GM06990 (cell line): Measurements from ENCODE around the gene CUL5.
A peak's percentile ranks its signal among the peaks of the same experiment; 100 is the strongest.
"Not testable (repeated sequence)": the region's sequence is repeated elsewhere in the genome, so short reads cannot be mapped to it uniquely, and the experiment has no call there.

ENCODE experiments used
- DNase-seq: peaks from one replicate; pipeline ENCODE4 v3.0.0-alpha.2; 2011; ENCODE audit not compliant: insufficient read length; ENCODE audit errors: extremely low read depth
- H3K27me3 ChIP-seq: replicated peaks from 2 replicates; pipeline ENCODE4 v1.6.0; 2011; ENCODE audit warnings: low read length; ENCODE audit not compliant: control insufficient read depth, insufficient read depth
- H3K36me3 ChIP-seq: 2 replicates; pipeline ENCODE4 v1.5.1; 2011; ENCODE audit warnings: low read length; ENCODE audit not compliant: control insufficient read depth, insufficient read depth
- H3K4me3 ChIP-seq: replicated peaks from 2 replicates; pipeline ENCODE4 v1.5.1; 2011; ENCODE audit warnings: low read depth, mild to moderate bottlenecking, control low read depth, low read length
- TF ChIP-seq, protein P1 (sequence below): IDR thresholded peaks from 2 replicates; pipeline ENCODE4 v1.5.1; 2011; ENCODE audit warnings: low read length, control low read depth, mild to moderate bottlenecking, inconsistent platforms; ENCODE audit not compliant: insufficient read depth, poor library complexity, severe bottlenecking

The CUL5 gene

DNA sequence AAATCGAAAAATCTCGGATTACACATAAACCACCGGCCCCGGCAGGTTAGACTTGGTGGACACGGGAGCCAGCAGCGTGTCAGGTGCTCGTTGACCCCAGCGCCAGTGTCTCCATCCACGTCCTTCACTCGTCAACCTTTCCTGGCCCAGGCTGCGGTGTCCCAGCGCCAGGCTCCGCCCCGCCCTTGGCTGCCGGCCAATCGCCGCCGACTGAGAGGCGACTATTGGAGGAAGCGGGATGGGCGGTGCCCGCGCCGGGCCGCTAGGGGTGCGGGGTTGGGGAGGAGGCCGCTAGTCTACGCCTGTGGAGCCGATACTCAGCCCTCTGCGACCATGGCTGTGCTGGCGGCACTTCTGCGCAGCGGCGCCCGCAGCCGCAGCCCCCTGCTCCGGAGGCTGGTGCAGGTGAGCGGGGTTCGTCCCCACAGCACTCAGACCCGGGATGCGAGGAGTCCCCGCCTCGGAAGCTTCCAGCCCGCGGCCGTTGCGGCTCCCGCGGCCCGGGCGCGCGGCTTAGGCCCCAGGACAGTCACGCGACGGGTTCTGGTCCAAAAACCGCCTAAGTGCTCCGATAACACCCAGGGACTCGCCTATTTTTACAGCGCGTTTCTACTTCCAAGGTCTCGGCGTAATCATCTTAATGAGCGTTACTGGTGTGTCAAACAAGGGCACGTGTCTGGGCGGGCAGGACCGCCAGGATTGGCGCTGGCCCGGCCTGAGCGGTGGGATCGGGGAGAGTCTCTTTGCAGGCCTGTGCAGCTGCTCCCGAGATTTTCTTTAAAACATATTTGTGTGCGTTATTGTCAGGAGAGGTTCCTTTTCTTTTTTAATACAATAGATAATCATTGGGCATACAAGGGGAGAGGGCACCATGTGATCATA, 112.8 kb downstream of the CUL5 start, which contains the start of gene ACAT1:
Gene ACAT1 (plus strand): TSS at position 294 of the 882 bp plus-strand sequence. CDS start 40 bp downstream, at position 334.
- Histone ChIP-seq H3K4me3 (peak within 1 kb of the TSS; percentile 86), H3K36me3 (no peaks in the 10 kb centered on the region), H3K27me3 (no peaks in the 10 kb centered on the region)
- DNase-seq, result peak; percentile 98
- TF ChIP-seq, protein P1, sequence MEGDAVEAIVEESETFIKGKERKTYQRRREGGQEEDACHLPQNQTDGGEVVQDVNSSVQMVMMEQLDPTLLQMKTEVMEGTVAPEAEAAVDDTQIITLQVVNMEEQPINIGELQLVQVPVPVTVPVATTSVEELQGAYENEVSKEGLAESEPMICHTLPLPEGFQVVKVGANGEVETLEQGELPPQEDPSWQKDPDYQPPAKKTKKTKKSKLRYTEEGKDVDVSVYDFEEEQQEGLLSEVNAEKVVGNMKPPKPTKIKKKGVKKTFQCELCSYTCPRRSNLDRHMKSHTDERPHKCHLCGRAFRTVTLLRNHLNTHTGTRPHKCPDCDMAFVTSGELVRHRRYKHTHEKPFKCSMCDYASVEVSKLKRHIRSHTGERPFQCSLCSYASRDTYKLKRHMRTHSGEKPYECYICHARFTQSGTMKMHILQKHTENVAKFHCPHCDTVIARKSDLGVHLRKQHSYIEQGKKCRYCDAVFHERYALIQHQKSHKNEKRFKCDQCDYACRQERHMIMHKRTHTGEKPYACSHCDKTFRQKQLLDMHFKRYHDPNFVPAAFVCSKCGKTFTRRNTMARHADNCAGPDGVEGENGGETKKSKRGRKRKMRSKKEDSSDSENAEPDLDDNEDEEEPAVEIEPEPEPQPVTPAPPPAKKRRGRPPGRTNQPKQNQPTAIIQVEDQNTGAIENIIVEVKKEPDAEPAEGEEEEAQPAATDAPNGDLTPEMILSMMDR, result peak; percentile 26

DNA sequence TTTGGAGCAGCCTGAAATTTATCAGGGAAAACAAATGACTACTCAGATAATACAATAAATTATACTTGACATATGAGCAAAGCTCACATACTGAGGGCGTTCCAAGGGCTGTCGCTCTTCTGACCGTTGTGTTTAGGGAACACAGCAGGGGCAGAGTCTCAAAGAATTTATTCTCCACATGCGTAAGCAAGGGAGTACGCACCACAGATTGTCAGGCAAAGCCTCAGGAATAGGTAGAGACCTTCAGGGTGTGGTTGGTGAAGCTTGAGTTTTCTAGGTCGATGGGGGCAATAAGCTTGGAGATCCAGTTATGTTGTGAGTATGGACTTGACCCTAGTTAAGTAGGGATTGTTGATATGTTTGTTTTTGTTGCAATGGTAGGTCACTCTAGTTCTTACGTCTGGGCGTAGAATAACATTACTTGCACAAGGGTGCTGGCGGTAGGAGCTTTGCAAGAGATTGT, 113.5 kb downstream of the CUL5 start:
- Histone ChIP-seq H3K36me3 (no peaks in the 10 kb centered on the region), H3K4me3 (peak overlapping the region; percentile 86), H3K27me3 (no peaks in the 10 kb centered on the region)
- TF ChIP-seq, protein P1, result no peak
- DNase-seq, result no peak

DNA sequence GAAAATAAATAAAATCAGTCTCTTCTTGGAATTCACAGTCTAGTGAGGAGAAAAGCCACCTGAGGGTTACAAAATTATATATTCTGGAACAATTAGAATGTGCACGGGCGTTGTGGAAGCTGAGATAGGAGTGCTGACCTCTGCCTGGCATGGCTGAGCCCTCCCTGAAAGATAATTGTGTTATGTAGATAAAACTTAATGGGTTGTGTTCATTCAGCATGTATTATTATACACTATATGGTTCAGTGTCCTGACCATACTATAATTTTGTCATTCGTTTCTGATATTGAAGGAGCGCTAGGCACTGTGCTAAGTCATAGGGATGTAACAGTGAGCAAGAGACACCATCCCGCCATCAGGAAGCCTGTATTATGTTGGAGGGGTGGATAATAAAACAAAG, 116.4 kb downstream of the CUL5 start:
- H3K4me3 ChIP-seq, result no peak overlapping the region
- H3K36me3 ChIP-seq, result no peaks in the 10 kb centered on the region; the same call in 1 of the 2 replicates
- no peaks in the 10 kb centered on the region for H3K27me3 ChIP-seq
- no peak for DNase-seq
- TF ChIP-seq, protein P1, result no peak

DNA sequence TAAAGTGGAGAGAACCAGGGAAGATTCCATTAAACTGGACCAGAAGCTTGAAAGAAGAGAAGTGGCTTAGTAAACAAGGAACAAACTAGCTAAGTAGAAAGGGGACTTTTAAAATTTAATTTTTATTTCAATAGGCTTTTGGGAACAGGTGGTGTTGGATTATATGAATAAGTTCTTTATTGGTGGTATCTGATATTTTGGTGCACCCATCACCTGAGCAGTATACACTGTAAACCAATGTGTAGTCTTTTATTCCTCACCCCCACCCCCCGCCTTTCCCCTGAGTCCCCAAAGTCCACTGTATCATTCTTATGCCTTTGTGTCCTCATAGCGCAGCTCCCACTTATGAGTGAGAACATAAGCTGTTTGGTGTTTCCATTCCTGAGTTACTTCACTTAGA, 120.1 kb downstream of the CUL5 start:
- no peaks in the 10 kb centered on the region for H3K27me3 ChIP-seq
- no peak overlapping the region for H3K4me3 ChIP-seq
- no peaks in the 10 kb centered on the region; the same call in none of the 2 replicates for H3K36me3 ChIP-seq
- TF ChIP-seq, protein P1, result no peak
- DNase-seq, result no peak

DNA sequence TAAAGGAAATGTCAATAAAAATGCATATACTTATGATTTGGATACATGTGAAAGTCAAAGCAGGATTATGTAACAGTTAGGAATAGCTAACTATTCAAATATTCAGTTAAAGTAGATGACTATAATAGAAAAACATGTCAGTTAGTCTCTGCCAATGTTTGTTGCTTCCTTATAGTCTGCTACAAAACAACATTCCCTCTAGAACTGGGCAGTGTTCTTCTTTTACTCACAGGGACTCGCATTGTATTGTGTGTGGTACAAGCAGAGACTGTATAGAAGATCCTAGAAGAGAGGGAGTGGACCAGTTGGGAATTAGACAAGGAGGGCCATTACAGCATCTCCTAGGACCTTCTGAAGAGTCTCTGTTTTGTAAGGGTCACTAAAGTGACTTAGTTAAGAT, 123.3 kb downstream of the CUL5 start:
- no peak for DNase-seq
- TF ChIP-seq, protein P1, result no peak
- Histone ChIP-seq H3K27me3 (no peaks in the 10 kb centered on the region), H3K36me3 (no peaks in the 10 kb centered on the region; the same call in none of the 2 replicates), H3K4me3 (no peak overlapping the region)

DNA sequence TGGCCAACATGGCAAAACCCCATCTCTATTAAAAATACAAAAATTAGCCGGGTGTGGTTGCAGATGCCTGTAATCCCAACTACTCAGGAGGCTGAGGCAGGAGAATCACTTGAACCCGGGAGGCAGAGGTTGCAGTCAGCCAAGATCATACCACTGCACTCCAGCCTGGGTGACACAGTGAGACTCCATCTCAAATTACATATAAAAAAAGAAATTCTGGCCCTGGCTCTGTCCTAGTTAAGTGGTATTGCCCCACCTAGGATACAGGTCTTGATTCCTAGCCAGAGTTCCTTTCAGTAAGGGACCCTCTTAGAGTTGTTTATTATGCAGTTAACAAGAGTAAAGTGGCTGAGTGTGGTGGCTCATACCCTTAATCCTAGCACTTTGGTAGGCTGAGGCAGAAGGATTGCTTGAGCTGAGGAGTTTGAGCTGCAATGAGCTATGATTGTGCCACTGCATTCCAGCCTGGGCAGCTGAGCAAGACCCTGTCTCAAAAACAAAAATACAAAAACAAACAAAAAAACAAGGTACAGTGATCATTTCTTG, 124.4 kb downstream of the CUL5 start:
- not testable (repeated sequence) for H3K27me3 ChIP-seq, DNase-seq, H3K4me3 ChIP-seq, H3K36me3 ChIP-seq
